ENCODE data around the gene ACTR2.
"Not testable (repeated sequence)": the region's sequence is repeated elsewhere in the genome, so short reads cannot be mapped to it uniquely, and the experiment has no call there.

DNA sequence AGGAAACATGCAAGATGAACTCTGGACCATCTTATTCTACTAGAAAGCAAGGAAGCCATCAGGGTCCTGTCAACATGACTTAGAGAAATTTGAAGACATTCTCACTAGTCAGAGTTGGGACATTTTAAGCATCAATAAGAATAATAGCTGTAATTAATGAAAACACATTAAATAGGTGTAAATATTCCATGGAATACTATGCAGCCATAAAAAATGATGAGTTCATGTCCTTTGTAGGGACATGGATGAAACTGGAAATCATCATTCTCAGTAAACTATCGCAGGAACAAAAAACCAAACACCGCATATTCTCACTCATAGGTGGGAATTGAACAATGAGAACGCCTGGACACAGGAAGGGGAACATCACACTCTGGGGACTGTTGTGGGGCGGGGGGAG lies 44.2 kb upstream of the ACTR2 start:
- TF ChIP-seq, protein P1, sequence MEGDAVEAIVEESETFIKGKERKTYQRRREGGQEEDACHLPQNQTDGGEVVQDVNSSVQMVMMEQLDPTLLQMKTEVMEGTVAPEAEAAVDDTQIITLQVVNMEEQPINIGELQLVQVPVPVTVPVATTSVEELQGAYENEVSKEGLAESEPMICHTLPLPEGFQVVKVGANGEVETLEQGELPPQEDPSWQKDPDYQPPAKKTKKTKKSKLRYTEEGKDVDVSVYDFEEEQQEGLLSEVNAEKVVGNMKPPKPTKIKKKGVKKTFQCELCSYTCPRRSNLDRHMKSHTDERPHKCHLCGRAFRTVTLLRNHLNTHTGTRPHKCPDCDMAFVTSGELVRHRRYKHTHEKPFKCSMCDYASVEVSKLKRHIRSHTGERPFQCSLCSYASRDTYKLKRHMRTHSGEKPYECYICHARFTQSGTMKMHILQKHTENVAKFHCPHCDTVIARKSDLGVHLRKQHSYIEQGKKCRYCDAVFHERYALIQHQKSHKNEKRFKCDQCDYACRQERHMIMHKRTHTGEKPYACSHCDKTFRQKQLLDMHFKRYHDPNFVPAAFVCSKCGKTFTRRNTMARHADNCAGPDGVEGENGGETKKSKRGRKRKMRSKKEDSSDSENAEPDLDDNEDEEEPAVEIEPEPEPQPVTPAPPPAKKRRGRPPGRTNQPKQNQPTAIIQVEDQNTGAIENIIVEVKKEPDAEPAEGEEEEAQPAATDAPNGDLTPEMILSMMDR (conservative IDR thresholded peaks at IDR 0.05) = not testable (repeated sequence)
- not testable (repeated sequence) for TF ChIP-seq EZH2 (IDR thresholded peaks at IDR 0.05; ENCODE audit: low read depth)
